BLaER1 treated with 17β-estradiol and CSF1 and Interleukin-3, amounts not matched to agents 10 nM and 100 nM (cell line): ENCODE data around the gene SCN3B.
A peak's percentile ranks its signal among the peaks of the same experiment; 100 is the strongest.

ENCODE experiments used
- H3K27ac ChIP-seq, 11 experiments: shearing (Covaris generic); formaldehyde crosslinking; 2 replicates each; pipeline ENCODE4 v1.8.1; 2022
- H3K27me3 ChIP-seq, 11 experiments: shearing (Covaris generic); formaldehyde crosslinking; 2 replicates each; pipeline ENCODE4 v1.8.1; 2022
- H3K36me3 ChIP-seq, 11 experiments: shearing (Covaris generic); formaldehyde crosslinking; 2 replicates each; pipeline ENCODE4 v1.8.1; 2022
- H3K4me1 ChIP-seq, 10 experiments: shearing (Covaris generic); formaldehyde crosslinking; 2 replicates each; pipeline ENCODE4 v1.8.1; 2022
- H3K4me2 ChIP-seq, 11 experiments: shearing (Covaris generic); formaldehyde crosslinking; 2 replicates each; pipeline ENCODE4 v1.8.1; 2022
- H3K4me3 ChIP-seq, 10 experiments: shearing (Covaris generic); formaldehyde crosslinking; 2 replicates each; pipeline ENCODE4 v1.8.1; 2022
- H3K9ac ChIP-seq, 11 experiments: shearing (Covaris generic); formaldehyde crosslinking; 2 replicates each; pipeline ENCODE4 v1.8.1; 2022
- H3K9me3 ChIP-seq, 11 experiments: shearing (Covaris generic); formaldehyde crosslinking; replicated peaks in 1 of 11; 2 replicates each; pipeline ENCODE4 v1.8.1; 2022
- H4K20me1 ChIP-seq, 11 experiments: shearing (Covaris generic); formaldehyde crosslinking; 2 replicates each; pipeline ENCODE4 v1.8.1; 2022
- Cebpa-rat ChIP-seq, 11 experiments: shearing (Covaris generic); IDR thresholded peaks; 2 replicates each; pipeline ENCODE4 v1.8.1; 2022

The SCN3B gene

DNA sequence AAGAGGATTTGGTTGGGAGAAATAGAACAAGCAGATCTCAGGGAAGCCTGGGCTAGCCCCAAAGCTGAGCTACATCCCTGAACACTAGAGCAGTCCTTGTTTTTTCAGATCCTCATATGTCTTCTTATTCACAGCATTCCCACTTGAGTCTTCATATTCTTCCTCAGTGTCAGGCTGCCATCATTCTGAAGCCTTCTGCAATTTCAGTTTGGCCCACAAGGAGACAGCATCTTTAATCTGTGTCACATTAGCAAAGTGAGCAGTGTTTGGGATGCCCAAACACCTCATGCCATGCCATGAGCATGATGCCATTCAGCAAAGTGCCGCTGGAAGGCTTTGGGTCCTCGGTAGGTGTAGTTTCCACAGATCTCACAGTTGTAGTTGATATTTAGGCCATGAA lies 56.6 kb downstream of the SCN3B start:
- Histone ChIP-seq H3K27ac (no peak overlapping the region), H3K9ac (no peak overlapping the region), H3K4me2 (no peak overlapping the region), H3K36me3 (peaks cover 3 to 83% (median 67%) of the 10 kb centered on the region in 11 experiments; a peak in 16 of 22 replicates), H3K9me3 (no peaks in the 10 kb centered on the region), H3K27me3 (no peaks in the 10 kb centered on the region), H3K4me3 (no peak overlapping the region), H4K20me1 (no peaks in the 10 kb centered on the region), H3K4me1 (no peaks in the 10 kb centered on the region; a peak in 1 of 20 replicates)
- no peak for TF ChIP-seq Cebpa-rat (IDR thresholded peaks at IDR 0.05)

DNA sequence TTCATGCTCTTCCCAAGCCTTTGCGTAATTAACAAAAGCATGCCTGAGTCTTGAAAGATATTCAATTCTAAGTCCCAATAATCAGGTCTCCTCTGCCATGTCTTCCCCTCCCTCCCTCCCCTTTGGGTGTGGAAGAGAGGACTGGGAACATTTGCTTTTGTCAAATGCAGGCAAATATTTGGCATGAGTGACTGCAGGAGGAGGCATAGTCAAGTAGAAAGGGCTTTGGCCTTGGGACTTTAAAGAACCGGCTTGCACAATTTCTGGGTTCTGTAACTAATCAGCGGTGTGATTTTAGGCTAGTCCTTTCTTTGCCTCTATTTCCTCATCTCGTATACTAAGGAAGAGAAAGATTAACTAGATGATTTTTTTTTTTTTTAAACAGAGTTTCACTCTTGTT lies 59.5 kb downstream of the SCN3B start:
- H3K4me1 ChIP-seq = peaks cover 5 to 15% (median 9%) of the 10 kb centered on the region in 10 experiments; a peak in 19 of 20 replicates
- peaks cover 0 to 4% (median 0%) of the 10 kb centered on the region in 11 experiments; a peak in 1 of 22 replicates for H4K20me1 ChIP-seq
- H3K27ac ChIP-seq = no peak overlapping the region
- H3K9me3 ChIP-seq = no peaks in the 10 kb centered on the region
- no peak overlapping the region for H3K4me2 ChIP-seq
- peaks cover 0 to 73% (median 40%) of the 10 kb centered on the region in 11 experiments; a peak in 13 of 22 replicates for H3K36me3 ChIP-seq
- H3K9ac ChIP-seq = no peak overlapping the region
- TF ChIP-seq Cebpa-rat (IDR thresholded peaks at IDR 0.05) = no peak
- H3K4me3 ChIP-seq = no peak overlapping the region
- no peaks in the 10 kb centered on the region for H3K27me3 ChIP-seq

DNA sequence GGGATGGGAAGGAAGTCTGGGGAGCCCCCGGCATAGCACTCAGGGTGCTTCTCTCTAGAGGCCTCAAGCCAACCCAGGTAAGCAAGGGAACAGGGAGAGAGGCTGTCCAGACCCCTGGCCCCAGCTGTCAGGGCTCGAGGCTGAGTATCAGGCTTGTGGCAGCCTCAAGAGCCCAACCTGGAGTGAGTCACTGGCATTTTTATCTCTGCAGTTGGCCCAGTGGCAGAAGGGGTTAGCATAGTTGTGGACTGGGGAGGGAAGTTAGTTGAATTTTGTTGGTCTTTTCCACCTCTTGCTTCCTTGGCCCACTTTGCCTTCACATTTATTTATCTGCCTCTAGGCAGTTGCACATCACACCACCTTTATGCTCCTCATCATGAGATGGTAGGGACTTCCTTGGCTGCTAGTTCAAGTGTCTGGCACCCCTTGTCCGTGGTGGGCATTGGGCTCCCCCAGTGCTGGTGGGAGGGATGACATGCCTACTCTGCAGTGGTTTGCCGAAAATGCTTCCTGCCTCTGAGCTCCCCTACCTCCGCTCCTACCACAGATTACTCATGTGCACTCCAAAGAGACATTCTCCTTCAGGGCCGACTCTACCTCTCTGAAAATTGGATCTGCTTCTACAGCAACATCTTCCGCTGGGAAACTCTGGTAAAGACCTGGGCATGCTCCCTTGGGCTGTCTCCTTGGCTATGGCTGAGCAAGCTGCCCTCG lies 60.1 kb downstream of the SCN3B start:
- Histone ChIP-seq H3K4me3 (no peak overlapping the region), H3K27ac (no peak overlapping the region), H3K9me3 (no peaks in the 10 kb centered on the region), H3K36me3 (peaks cover 0 to 71% (median 39%) of the 10 kb centered on the region in 11 experiments; a peak in 13 of 22 replicates), H3K27me3 (no peaks in the 10 kb centered on the region), H3K4me2 (no peak overlapping the region), H3K4me1 (peaks cover 5 to 21% (median 11%) of the 10 kb centered on the region in 10 experiments; a peak in 19 of 20 replicates), H3K9ac (no peak overlapping the region), H4K20me1 (peaks cover 0 to 4% (median 0%) of the 10 kb centered on the region in 11 experiments; a peak in 1 of 22 replicates)
- TF ChIP-seq Cebpa-rat (IDR thresholded peaks at IDR 0.05) = no peak

DNA sequence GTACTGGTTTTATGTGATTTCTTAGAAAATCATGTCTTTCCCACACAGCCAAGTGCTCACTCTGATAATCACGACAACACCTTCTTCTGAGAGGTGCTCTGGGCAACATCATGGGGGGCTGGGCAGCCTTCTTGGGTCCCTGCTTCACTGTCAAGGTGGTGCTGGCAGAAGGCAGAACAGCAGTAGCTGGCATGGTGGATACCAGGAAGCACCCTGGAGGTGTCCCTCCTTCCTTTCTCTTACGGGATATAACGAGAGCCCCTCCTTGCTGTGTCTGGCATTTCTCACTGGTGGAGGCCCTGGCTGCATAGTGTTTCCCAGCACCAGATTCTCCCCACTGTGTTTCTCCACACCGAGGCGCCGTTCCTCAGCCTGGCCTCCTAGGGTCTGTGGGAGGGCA lies 60.9 kb downstream of the SCN3B start:
- peaks cover 0 to 64% (median 39%) of the 10 kb centered on the region in 11 experiments; a peak in 13 of 22 replicates for H3K36me3 ChIP-seq
- no peak overlapping the region for H3K9ac ChIP-seq
- no peak overlapping the region for H3K27ac ChIP-seq
- no peak for TF ChIP-seq Cebpa-rat (IDR thresholded peaks at IDR 0.05)
- no peak overlapping the region for H3K4me2 ChIP-seq
- peaks cover 5 to 23% (median 11%) of the 10 kb centered on the region in 10 experiments; a peak in 19 of 20 replicates for H3K4me1 ChIP-seq
- no peak overlapping the region for H3K4me3 ChIP-seq
- H4K20me1 ChIP-seq = peaks cover 0 to 4% (median 0%) of the 10 kb centered on the region in 11 experiments; a peak in 1 of 22 replicates
- no peaks in the 10 kb centered on the region for H3K27me3 ChIP-seq
- H3K9me3 ChIP-seq = no peaks in the 10 kb centered on the region

DNA sequence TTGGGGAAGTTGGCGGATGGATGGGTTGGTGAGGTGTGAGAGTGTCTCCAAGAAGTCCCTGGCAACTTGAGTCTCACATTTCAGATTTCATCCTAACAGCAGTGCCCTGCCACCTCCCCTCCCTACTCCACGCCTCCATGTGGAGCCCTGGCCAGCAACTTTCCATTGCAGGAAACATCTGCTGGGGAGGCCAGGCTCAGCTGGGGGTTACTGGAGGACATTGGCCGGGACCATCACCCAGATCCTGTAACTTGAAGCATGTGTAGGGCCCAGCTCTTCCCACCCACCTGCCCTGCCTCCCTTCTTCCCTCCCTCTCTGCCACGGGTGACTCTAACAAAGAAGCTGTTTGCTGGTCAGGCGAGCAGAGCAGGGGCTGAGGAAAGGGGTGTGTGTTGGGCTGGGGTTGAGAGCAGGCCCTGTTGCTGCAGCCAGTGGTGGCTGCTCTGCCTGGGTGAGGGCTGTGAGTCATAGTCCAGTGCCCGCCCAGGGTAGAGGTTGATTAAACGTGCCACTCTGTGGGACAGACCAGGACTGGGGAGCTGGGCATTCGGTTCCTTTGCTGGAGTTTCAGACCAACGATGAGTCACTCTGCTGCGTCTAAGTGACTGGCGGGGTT lies 64.0 kb downstream of the SCN3B start:
- no peak overlapping the region; a peak in 1 of 22 replicates for H3K27ac ChIP-seq
- no peaks in the 10 kb centered on the region for H3K9me3 ChIP-seq
- peaks cover 11 to 26% (median 20%) of the 10 kb centered on the region in 10 experiments; a peak in 19 of 20 replicates for H3K4me1 ChIP-seq
- no peaks in the 10 kb centered on the region for H3K27me3 ChIP-seq
- H3K9ac ChIP-seq = no peak overlapping the region
- no peak overlapping the region for H3K4me3 ChIP-seq
- no peak for TF ChIP-seq Cebpa-rat (IDR thresholded peaks at IDR 0.05)
- peak overlapping the region in 10 of 11 experiments; percentile 26 to 58 (median 44); a peak in 16 of 22 replicates for H3K4me2 ChIP-seq
- H4K20me1 ChIP-seq = peaks cover 0 to 9% (median 0%) of the 10 kb centered on the region in 11 experiments; a peak in 2 of 22 replicates
- peaks cover 0 to 32% (median 18%) of the 10 kb centered on the region in 11 experiments; a peak in 11 of 22 replicates for H3K36me3 ChIP-seq

DNA sequence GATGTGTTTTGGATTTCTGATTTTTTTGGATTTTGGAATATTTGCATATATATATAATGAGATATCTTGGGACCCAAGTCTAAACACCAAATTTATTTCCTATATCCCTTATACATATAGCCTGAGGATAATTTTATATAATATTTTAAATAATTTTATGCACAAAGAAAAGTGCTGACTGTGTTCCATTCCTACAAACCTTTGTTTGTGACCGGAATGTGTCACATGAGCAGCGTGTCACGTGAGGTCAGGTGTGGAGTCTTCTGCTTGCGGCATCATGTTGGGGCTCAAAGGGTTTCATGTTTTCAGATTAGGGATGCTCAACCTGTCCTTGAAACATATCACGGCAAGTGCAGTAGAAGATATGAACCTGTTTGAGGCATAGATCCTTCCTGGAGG lies 65.6 kb downstream of the SCN3B start:
- Histone ChIP-seq H3K36me3 (peaks cover 0 to 23% (median 4%) of the 10 kb centered on the region in 11 experiments; a peak in 9 of 22 replicates), H3K4me3 (no peak overlapping the region), H3K4me2 (no peak overlapping the region), H3K4me1 (peaks cover 22 to 37% (median 32%) of the 10 kb centered on the region in 10 experiments), H3K27ac (no peak overlapping the region), H4K20me1 (peaks cover 0 to 12% (median 0%) of the 10 kb centered on the region in 11 experiments; a peak in 2 of 22 replicates), H3K9me3 (no peaks in the 10 kb centered on the region), H3K9ac (no peak overlapping the region), H3K27me3 (no peaks in the 10 kb centered on the region)
- no peak for TF ChIP-seq Cebpa-rat (IDR thresholded peaks at IDR 0.05)

DNA sequence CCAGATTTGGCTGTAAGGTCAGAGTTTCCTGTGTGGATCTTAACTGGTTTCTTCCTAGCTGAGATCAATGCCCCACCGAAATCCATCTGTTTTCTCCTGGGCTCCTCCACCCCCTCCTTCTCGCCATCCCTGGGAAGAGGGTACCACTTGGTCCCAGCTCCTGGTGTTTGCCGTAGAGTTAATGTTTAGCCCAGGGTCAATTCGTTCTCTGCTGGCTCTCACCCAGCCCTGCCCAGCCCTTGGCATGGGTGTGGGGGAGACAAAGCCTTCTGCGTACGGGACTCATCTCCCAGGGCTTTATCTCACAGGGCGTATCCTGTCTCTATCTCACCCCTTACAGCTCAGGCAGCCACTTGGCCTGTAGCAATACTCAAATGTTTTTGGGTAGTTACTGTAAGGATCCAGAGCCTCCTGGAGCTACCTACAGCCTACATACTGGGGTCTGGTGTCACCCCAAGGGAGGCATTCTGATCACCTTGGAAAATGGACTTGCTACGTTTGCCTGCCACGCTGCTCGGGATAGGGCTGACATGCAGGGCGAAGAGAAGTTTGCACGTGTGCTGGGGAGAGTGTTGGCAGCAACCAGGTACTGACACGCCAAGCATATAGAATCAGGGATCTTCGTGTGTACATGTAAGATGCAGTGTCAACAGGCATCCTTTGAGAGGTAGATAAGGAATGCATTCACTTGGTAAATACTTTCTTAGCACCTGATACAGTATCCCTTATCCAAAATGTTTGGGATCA lies 66.1 kb downstream of the SCN3B start:
- Histone ChIP-seq H4K20me1 (peaks cover 0 to 12% (median 0%) of the 10 kb centered on the region in 11 experiments; a peak in 2 of 22 replicates), H3K27ac (no peak overlapping the region), H3K9ac (no peak overlapping the region), H3K27me3 (no peaks in the 10 kb centered on the region), H3K4me3 (no peak overlapping the region), H3K36me3 (peaks cover 0 to 17% (median 0%) of the 10 kb centered on the region in 11 experiments; a peak in 8 of 22 replicates), H3K4me2 (no peak overlapping the region), H3K9me3 (no peaks in the 10 kb centered on the region), H3K4me1 (peaks cover 22 to 37% (median 32%) of the 10 kb centered on the region in 10 experiments)
- TF ChIP-seq Cebpa-rat (IDR thresholded peaks at IDR 0.05) = no peak

DNA sequence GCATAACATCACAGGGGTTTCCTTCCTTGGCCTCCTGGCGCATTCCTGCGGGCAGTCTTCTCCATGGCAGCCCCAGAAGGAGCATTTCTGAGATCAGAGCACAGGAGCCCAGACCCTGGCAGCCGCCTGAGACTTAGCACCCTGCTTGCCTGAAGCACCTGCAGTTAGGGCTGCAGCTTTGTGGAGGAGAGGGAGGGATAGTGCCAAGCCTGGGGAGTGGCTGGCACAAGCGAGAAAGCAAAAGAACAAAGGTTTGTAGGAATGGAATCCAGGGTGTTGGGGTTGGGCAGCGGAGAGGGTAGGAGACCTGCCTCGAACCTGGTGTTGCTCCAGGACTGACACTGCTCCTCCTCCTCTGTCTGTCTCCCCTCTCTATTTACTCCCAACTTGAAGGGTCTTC lies 66.9 kb downstream of the SCN3B start:
- H3K9ac ChIP-seq = no peak overlapping the region

More for the DNA sequence above, 66.9 kb downstream of the SCN3B start:
- TF ChIP-seq Cebpa-rat (IDR thresholded peaks at IDR 0.05) = no peak
- Histone ChIP-seq H3K27ac (no peak overlapping the region), H3K4me1 (peaks cover 22 to 37% (median 32%) of the 10 kb centered on the region in 10 experiments), H3K27me3 (no peaks in the 10 kb centered on the region), H3K4me3 (no peak overlapping the region), H3K4me2 (no peak overlapping the region), H3K9me3 (no peaks in the 10 kb centered on the region), H3K36me3 (peaks cover 0 to 17% (median 0%) of the 10 kb centered on the region in 11 experiments; a peak in 7 of 22 replicates), H4K20me1 (peaks cover 0 to 12% (median 0%) of the 10 kb centered on the region in 11 experiments; a peak in 2 of 22 replicates)
